MM.1S (cell line): ENCODE results near the gene PGF.

Source experiments
- DNase-seq: peaks from one replicate; pipeline ENCODE4 v3.0.0-alpha.2; 2015
- H2AFZ ChIP-seq: fragments of 300-600 bp; sonication (generic); 2 replicates; pipeline ENCODE4 v1.6.0; 2016; ENCODE audit warnings: antibody characterized with exemption, low read length
- H3F3A ChIP-seq: fragments of 300-600 bp; sonication (generic); 2 replicates; pipeline ENCODE4 v1.6.1; 2016; ENCODE audit warnings: mild to moderate bottlenecking, antibody characterized with exemption, low read length, moderate library complexity, mixed read lengths; ENCODE audit not compliant: insufficient read depth
- H3K27ac ChIP-seq: fragments of 300-600 bp; sonication (generic); 2 replicates; pipeline ENCODE4 v1.5.1; 2016; ENCODE audit warnings: mild to moderate bottlenecking, low read length
- H3K27me3 ChIP-seq: fragments of 300-600 bp; sonication (generic); replicated peaks from 2 replicates; pipeline ENCODE4 v1.6.0; 2016; ENCODE audit warnings: low read length; ENCODE audit not compliant: insufficient read depth
- H3K36me3 ChIP-seq: fragments of 300-600 bp; sonication (generic); replicated peaks from 2 replicates; pipeline ENCODE4 v1.6.1; 2016; ENCODE audit warnings: mild to moderate bottlenecking, low read length, mixed read lengths; ENCODE audit not compliant: insufficient read depth
- H3K4me1 ChIP-seq: fragments of 300-600 bp; sonication (generic); 2 replicates; pipeline ENCODE4 v1.6.1; 2016; ENCODE audit warnings: low read length, mixed read lengths
- H3K4me2 ChIP-seq: fragments of 300-600 bp; sonication (generic); 2 replicates; pipeline ENCODE4 v1.6.0; 2016; ENCODE audit warnings: low read depth, low read length
- H3K4me3 ChIP-seq: fragments of 300-600 bp; sonication (generic); 2 replicates; pipeline ENCODE4 v1.5.1; 2016; ENCODE audit warnings: low read length, mixed read lengths
- H3K79me2 ChIP-seq: fragments of 300-600 bp; sonication (generic); 2 replicates; pipeline ENCODE4 v1.6.1; 2016; ENCODE audit warnings: mixed run types, low read length, mixed read lengths
- H3K9ac ChIP-seq: fragments of 300-600 bp; sonication (generic); 2 replicates; pipeline ENCODE4 v1.6.1; 2016; ENCODE audit warnings: low read length, mixed read lengths
- H3K9me2 ChIP-seq: fragments of 300-600 bp; sonication (generic); replicated peaks from 2 replicates; pipeline ENCODE4 v1.6.1; 2016; ENCODE audit warnings: mild to moderate bottlenecking, low read length, mixed read lengths; ENCODE audit not compliant: insufficient read depth
- H3K9me3 ChIP-seq: fragments of 300-600 bp; sonication (generic); replicated peaks from 2 replicates; pipeline ENCODE4 v1.6.1; 2016; ENCODE audit warnings: mild to moderate bottlenecking, low read length, mixed read lengths; ENCODE audit not compliant: insufficient read depth
- H4K20me1 ChIP-seq: fragments of 300-600 bp; sonication (generic); 2 replicates; pipeline ENCODE4 v1.6.1; 2016; ENCODE audit warnings: mild to moderate bottlenecking, low read length, moderate library complexity, mixed read lengths; ENCODE audit not compliant: insufficient read depth
- EZH2 ChIP-seq: fragments of 300-600 bp; sonication (generic); optimal IDR thresholded peaks from 2 replicates; pipeline ENCODE3; 2017; ENCODE audit warnings: low read depth, mild to moderate bottlenecking, antibody characterized with exemption, low read length, mixed read lengths
- EZH2phosphoT487 ChIP-seq: fragments of 300-600 bp; sonication (generic); IDR thresholded peaks from 2 replicates; pipeline ENCODE4 v1.6.1; 2018; ENCODE audit warnings: antibody characterized with exemption, low read length
- TF ChIP-seq, protein P1 (sequence below): fragments of 300-600 bp; sonication (generic); IDR thresholded peaks from 2 replicates; pipeline ENCODE4 v1.5.1; 2016; ENCODE audit warnings: antibody characterized with exemption, low read length, mixed read lengths

The PGF gene

DNA sequence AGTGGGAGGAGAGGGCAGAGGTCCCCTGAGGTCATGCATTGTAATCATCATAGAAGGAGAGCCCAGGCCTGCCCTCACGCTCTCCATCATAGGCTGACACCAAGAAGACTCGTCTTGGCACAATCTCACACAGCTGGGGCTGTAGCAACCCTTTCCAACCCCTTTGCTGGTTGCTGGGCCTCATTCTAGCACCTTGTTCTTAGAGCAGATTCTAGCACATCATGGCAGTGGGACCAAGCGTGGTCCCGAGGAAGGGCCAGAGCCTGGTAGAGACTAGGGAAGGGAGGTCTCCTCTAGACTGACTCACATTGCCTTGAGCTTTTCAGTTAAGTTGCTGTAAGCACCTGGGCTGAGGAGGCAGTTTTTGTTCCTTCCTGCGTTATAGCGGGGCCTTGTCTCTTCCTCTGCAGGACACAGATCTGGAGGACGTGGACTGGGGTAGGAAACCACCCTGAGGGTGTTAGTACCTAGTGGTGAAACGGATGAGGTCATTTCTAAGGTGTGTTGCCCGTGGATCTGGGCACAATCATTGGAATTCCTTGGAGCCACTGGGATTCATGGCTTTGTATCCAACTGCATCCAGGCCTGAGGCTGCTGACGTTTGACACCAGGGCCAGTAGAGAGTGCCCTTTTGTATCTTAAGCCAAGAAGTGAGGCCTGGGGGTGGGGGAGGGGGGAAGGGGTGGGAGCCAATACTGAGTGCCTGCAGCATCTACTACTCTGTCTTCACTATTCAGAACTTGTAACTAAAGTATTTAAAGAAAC, 52.3 kb downstream of the PGF start:
- H3K27ac ChIP-seq, result no peak overlapping the region
- H4K20me1 ChIP-seq, result no peaks in the 10 kb centered on the region

GRCh38 chr14:74898694-74899093, 56.7 kb downstream of the PGF start:
- H3K36me3 ChIP-seq, result 0 out of 2 replicates have a peak, but pooled peaks cover 3% of the 10 kb centered on the region
- H3F3A ChIP-seq, result peaks cover 7% of the 10 kb centered on the region
- H3K4me2 ChIP-seq, result no peak overlapping the region
- H3K27ac ChIP-seq, result no peak overlapping the region
- no peaks in the 10 kb centered on the region for H3K9me2 ChIP-seq
- TF ChIP-seq, protein P1, sequence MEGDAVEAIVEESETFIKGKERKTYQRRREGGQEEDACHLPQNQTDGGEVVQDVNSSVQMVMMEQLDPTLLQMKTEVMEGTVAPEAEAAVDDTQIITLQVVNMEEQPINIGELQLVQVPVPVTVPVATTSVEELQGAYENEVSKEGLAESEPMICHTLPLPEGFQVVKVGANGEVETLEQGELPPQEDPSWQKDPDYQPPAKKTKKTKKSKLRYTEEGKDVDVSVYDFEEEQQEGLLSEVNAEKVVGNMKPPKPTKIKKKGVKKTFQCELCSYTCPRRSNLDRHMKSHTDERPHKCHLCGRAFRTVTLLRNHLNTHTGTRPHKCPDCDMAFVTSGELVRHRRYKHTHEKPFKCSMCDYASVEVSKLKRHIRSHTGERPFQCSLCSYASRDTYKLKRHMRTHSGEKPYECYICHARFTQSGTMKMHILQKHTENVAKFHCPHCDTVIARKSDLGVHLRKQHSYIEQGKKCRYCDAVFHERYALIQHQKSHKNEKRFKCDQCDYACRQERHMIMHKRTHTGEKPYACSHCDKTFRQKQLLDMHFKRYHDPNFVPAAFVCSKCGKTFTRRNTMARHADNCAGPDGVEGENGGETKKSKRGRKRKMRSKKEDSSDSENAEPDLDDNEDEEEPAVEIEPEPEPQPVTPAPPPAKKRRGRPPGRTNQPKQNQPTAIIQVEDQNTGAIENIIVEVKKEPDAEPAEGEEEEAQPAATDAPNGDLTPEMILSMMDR, result no peak
- TF ChIP-seq EZH2, result no peak
- no peak for TF ChIP-seq EZH2phosphoT487
- no peak overlapping the region for H3K9ac ChIP-seq
- no peaks in the 10 kb centered on the region for H3K27me3 ChIP-seq
- no peaks in the 10 kb centered on the region for H3K9me3 ChIP-seq
- H3K79me2 ChIP-seq, result peaks cover 13% of the 10 kb centered on the region
- no peak for DNase-seq
- H4K20me1 ChIP-seq, result no peaks in the 10 kb centered on the region
- H2AFZ ChIP-seq, result no peak overlapping the region
- H3K4me3 ChIP-seq, result no peak overlapping the region
- peaks cover 10% of the 10 kb centered on the region; the same call in 1 of the 2 replicates for H3K4me1 ChIP-seq

More for the DNA sequence above, 52.3 kb downstream of the PGF start:
- H3K9me2 ChIP-seq, result no peaks in the 10 kb centered on the region
- H3K27me3 ChIP-seq, result no peaks in the 10 kb centered on the region
- no peaks in the 10 kb centered on the region for H3K79me2 ChIP-seq
- TF ChIP-seq, protein P1, result no peak
- TF ChIP-seq EZH2 (no peak), EZH2phosphoT487 (no peak)
- H3K4me3 ChIP-seq, result no peak overlapping the region
- H3K36me3 ChIP-seq, result no peaks in the 10 kb centered on the region
- H3K4me1 ChIP-seq, result no peaks in the 10 kb centered on the region
- no peak for DNase-seq
- H2AFZ ChIP-seq, result no peak overlapping the region
- H3K9ac ChIP-seq, result no peak overlapping the region
- no peaks in the 10 kb centered on the region for H3K9me3 ChIP-seq
- H3F3A ChIP-seq, result no peaks in the 10 kb centered on the region
- no peak overlapping the region for H3K4me2 ChIP-seq

GRCh38 chr14:74898083-74898482, 57.3 kb downstream of the PGF start:
- Histone ChIP-seq H3K36me3 (0 out of 2 replicates have a peak, but pooled peaks cover 3% of the 10 kb centered on the region), H3K9ac (no peak overlapping the region), H4K20me1 (0 out of 2 replicates have a peak, but pooled peaks cover 3% of the 10 kb centered on the region), H3K9me2 (no peaks in the 10 kb centered on the region), H3K27me3 (no peaks in the 10 kb centered on the region), H3K79me2 (peaks cover 13% of the 10 kb centered on the region), H2AFZ (no peak overlapping the region), H3K4me3 (no peak overlapping the region), H3K27ac (no peak overlapping the region), H3F3A (peaks cover 13% of the 10 kb centered on the region), H3K9me3 (no peaks in the 10 kb centered on the region), H3K4me1 (peaks cover 16% of the 10 kb centered on the region), H3K4me2 (no peak overlapping the region)
- DNase-seq, result no peak
- TF ChIP-seq, protein P1, result no peak
- no peak for TF ChIP-seq EZH2phosphoT487
- no peak for TF ChIP-seq EZH2
